GM18870 (cell line): ENCODE data around the gene ARHGAP8.

Experiments
- ATAC-seq: cut with Tn5 transposase; IDR thresholded peaks from one replicate; pipeline ENCODE4 v1.9.1; 2021; ENCODE audit warnings: moderate library complexity; ENCODE audit not compliant: unreplicated experiment

Gene ARHGAP8

DNA sequence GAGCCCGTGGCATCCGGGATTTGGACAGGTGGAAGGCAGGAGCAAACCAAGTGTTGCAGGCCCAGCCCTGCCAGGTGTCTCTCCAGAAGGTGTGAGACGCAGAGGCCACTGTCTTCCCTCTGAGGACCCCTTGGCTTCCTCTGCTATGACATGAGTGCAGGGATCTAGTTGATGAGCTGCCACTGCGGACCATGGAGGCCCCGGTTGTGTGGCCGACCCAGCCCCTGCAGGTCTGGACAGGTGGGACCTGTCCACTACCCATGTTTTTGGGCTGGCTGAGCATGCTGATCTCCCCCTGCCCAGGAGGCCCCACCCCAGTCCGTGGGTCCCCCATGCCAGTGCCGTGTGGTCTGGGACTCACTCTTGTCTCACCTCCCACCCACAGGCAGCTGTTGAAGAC, 27.5 kb upstream of the ARHGAP8 start:
- ATAC-seq = no peak

DNA sequence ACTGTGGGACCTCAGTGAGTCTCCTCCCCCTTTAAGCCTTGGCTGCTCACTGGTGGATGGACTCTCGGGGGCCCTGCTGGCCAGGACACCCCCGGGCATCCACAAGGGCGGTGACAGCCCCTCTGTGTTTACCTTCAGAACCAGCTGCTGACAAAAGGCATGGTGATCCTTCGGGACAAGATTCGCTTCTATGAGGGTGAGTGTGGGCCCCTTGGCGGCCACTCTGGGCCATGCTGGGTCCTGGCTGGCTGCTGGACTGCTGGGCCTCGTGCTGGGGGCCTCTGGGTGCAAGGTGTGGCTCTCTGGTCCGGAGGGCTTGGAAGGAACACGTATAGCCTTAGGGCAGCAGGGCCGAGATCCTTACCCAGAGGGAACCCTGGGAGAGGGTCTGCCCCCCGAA, 25.9 kb upstream of the ARHGAP8 start:
- no peak for ATAC-seq

- ATAC-seq = no peak
Measured at GRCh38 chr22:44727148-44727547, 25.2 kb upstream of the ARHGAP8 start.

DNA sequence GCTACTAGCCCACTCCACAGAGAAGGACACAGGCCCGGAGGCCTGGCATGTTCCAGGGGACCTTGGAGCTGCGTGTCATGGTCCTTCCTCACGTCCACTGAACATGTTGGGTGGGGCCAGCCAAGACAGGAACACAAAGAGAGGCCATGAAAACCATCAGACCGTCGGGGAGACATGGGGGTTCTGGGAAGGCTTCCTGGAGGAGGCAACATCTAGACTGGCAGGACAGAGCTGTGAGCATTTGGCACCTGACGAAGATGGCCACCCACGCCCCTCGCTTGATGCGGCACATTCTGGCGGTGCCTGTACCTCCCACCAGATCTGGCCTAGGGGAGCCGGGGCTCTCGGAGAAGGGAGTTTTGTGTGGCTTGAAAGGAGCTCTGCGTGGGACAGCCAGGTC, 24.7 kb upstream of the ARHGAP8 start:
- no peak for ATAC-seq

DNA sequence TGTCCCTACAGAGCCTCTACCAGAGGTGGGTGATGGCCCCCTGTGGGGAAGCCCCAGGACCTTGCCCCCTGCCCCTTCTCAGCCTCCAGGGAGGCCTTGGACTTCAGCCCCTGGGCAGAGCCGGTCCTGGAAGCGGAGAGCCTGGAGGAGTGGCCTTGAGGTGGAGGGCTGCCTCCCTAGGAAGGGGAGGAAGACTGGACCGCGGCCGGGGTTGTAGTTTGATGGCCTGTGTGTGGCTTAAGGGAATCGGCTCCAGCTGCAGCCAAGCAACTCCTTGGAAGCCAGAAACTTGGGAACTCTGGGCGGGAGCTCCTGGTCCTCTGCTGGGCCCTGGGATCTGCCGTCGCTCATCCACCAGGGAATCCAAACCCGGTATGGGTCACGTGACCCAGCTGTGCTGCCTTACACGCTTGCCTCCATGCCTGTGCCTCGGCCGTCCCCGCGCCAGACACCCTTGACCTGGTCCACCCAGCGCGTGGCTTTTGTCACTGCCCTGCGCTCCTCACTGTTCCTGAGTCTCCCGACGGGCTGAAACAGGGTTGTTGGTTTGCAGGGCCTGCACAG, 23.5 kb upstream of the ARHGAP8 start:
- no peak for ATAC-seq

- no peak for ATAC-seq
Measured at GRCh38 chr22:44729391-44730021, 22.9 kb upstream of the ARHGAP8 start.

DNA sequence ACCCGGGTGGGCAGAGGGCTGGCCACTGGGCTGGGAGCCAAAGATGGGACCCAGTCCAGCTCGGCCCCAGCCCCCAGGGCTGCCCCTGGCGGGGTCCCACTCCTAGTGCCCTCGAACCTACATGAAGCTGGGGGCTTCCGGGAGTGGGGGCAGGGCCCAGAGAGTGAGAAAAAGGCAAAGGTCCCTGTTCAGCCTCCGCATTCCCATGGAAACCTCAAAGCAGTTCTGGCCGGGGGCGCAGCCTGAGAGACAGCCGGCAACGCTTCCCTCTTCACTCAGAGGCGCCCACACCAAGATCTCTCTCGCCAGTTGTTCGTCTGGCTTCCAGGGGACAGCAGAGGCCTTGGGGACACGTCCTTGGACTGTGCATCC, 22.4 kb upstream of the ARHGAP8 start:
- no peak for ATAC-seq

DNA sequence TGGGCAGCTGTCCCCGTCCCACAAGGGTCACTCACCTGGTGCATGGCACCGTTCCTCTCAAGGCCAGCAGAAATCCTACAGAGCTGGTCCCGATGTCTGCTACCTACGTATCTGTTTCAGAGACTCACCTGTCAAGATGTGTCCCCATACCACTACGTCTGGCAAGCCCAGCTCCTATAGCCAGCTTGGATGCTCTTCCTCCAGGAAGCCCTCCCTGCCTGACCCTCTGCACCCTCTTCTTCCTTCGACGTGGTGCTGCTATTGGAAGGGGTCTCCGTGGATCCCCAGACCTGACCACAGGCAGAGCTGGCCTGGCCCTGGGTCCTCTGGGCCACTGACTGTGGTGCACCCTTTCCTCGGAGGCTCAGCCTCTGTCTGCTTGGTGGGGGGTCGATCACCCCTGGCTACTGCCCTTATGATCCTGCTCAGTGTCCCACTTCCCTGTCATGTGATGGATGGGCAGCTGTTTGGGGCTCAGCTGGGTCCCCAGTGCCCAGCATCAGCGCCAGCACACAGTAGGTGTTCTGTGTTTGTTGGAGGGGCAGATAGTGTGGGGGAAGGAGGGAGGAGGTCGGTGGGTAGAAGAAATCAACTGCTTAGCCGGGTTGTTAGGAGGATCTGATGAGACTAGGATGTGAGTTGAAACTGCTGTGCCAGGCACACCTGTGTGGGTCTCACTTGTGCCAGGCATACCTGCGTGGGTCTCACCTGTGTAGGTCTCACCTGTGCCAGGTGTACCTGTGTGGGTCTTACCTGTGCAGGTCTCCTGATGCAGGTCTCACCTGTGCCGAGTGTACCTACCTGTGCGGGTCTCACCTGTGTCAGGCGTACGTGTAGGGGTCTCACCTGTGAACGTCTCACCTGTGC, 21.7 kb upstream of the ARHGAP8 start:
- ATAC-seq = no peak

GRCh38 chr22:44731357-44731970, 20.9 kb upstream of the ARHGAP8 start:
- ATAC-seq = no peak

GRCh38 chr22:44732017-44732561, 20.3 kb upstream of the ARHGAP8 start:
- no peak for ATAC-seq

DNA sequence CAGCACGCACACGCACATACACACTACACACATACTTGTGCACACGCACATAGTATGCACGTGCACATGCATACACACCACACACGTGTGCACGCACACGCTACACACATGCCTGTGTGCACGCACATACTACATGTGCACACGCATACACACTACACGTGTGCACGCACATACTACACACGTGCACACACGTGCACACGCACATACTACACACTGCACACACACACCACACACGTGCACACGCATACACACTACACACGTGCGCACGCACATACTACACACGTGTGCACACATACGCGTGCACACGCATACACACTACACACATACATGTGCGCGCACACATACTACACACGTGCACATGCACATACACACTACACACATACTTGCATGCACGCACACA, 19.7 kb upstream of the ARHGAP8 start:
- no peak for ATAC-seq

DNA sequence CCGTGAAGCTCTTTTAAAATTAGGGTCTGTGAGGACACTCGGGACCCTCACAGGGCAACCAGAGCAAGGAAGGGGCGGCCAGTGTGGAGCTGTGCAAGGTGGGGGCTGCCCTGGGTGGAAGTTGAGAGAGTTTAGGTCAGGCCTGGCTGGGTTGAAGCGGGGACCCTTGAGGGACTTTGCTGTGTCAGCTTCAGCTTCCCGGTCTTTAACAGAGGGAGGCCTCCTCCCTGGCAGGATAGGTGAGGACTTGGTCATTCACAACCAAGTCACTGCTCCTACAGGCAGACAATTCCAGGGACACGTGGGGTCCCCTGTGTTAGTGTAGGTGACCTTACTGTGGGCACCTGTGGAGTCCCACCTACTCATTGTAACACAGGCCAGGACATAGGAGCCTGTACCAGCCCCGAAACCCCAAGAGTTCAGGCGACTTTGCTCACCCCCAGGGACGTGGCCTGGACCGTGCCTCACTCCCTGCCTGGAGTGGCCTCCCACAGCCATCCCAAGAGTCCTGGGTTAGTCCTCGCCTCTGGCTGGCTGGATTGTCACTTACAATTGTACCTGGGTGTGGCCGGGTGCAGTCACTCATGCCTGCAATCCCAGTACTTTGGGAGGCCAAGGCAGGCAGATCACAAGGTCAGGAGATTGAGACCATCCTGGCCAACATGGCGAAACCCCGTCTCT, 18.8 kb upstream of the ARHGAP8 start:
- no peak for ATAC-seq

GRCh38 chr22:44734278-44734677, 18.1 kb upstream of the ARHGAP8 start:
- no peak for ATAC-seq

GRCh38 chr22:44734801-44735517, 17.4 kb upstream of the ARHGAP8 start:
- ATAC-seq = no peak

- no peak for ATAC-seq
Measured at GRCh38 chr22:44735518-44736428, 16.6 kb upstream of the ARHGAP8 start.

DNA sequence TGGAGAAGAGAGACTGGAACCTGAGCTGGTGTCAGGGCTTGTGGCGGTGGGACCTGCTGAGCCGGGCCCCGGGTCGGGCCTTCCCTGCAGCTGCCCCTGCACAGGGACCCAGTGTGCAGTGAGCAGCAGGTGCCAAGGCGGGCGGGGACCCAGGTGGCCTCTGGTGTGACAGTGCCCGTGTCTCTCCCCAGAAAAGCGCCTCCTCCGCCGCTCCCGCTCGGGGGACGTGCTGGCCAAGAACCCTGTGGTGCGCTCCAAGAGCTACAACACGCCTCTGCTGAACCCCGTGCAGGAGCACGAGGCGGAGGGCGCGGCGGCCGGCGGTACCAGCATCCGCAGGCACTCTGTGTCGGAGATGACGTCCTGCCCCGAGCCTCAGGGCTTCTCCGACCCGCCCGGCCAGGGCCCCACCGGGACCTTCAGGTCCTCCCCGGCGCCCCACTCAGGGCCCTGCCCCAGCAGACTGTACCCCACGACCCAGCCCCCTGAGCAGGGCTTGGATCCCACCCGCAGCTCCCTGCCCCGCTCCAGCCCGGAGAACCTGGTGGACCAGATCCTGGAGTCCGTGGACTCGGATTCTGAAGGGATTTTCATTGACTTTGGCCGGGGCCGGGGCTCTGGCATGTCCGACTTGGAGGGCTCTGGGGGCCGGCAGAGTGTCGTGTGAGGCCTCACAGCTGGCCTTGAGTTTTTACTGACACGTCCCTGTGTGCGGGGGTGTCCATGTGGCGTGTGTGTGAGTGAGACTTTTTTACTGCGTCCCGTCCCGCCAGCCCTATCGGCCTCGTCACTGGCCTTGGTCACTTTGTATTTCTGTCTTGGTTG, 15.6 kb upstream of the ARHGAP8 start:
- ATAC-seq = no peak

DNA sequence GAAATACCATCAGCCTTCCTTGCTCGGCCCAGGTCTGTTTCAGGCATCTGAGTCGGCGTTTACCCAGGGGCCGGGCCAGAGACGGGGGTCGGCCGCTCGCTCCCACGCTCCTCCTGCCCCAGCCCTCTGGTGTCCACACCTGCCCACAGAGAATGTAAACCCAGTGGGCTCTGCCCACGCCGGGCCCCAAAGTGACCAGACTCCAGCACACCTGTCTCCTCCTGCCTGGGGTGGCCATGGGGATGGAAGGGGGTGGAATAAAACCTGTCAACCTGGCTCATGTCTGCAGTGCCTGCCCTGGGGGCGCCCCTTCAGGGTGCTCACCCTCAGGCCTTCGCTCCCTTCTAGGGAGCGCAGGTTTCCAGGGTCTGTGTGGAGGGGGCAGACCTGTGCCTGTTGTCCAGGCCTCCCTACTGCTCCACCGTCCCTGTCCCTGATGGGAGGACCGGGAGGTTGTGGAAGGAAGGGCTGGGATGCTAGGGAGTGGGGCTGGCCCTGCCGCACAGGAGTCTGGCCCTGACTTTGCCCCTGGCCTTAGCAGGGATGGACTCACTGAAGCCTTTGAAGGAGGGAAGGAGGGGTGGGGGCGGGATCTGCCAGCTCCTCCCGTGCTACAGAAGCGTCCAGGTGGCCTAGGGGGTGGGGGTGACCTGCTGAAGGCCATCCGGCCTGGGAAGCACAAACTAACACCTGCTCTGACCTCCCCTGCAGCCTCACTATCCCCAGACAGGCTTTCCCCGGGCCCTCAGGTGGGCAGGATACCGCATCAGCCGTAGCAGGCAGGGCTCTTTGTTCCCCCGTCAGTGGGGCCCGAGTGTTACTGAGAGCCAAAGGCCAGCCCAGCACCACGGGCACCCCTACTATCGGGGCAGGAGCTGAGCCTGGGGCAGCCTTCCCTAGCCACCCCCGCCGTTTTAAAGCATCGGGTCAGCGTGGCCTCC, 14.7 kb upstream of the ARHGAP8 start:
- no peak for ATAC-seq
